Glutamatergic neuron (in vitro differentiated cells): ENCODE results near the gene NDUFB10. TPM values are rescaled to one million over a fixed set of nuclear protein-coding genes. Genes with fewer than 3 reads are reported as not detected.

ENCODE experiments used
- DNase-seq: peaks from one replicate; pipeline ENCODE4 v3.0.0; 2022
- H3K27ac Mint-ChIP-seq: one replicate; pipeline ENCODE4 v1.8.0; 2020; ENCODE audit warnings: mild to moderate bottlenecking, mixed read lengths, inconsistent platforms; ENCODE audit not compliant: unreplicated experiment
- H3K27me3 Mint-ChIP-seq: one replicate; pipeline ENCODE4 v1.8.0; 2020; ENCODE audit warnings: mild to moderate bottlenecking, moderate library complexity, mixed read lengths, inconsistent platforms; ENCODE audit not compliant: unreplicated experiment
- H3K36me3 Mint-ChIP-seq: one replicate; pipeline ENCODE4 v1.8.0; 2020; ENCODE audit warnings: mild to moderate bottlenecking, mixed read lengths, inconsistent platforms; ENCODE audit not compliant: unreplicated experiment
- H3K4me1 Mint-ChIP-seq: one replicate; pipeline ENCODE4 v1.8.0; 2020; ENCODE audit warnings: mild to moderate bottlenecking, low read depth, mixed read lengths, inconsistent platforms; ENCODE audit not compliant: unreplicated experiment
- H3K4me3 Mint-ChIP-seq: one replicate; pipeline ENCODE4 v1.8.0; 2020; ENCODE audit warnings: mild to moderate bottlenecking, mixed read lengths, inconsistent platforms; ENCODE audit not compliant: unreplicated experiment
- H3K9me3 Mint-ChIP-seq: one replicate; pipeline ENCODE4 v1.8.0; 2020; ENCODE audit warnings: mild to moderate bottlenecking, moderate library complexity, mixed read lengths, inconsistent platforms; ENCODE audit not compliant: unreplicated experiment
- total RNA-seq: library from RNA; stranded (reverse); fragmentation: NEBNext Ultra II Directional; extraction: Animal tissue kit (Norgen Biotek cat#: 25700); gene quantifications from one replicate; pipeline ENCODE4 v1.2.1, GENCODE V29; 2021; ENCODE audit not compliant: unreplicated experiment
- TF ChIP-seq, protein P1 (sequence below): fragments of 200-600 bp; sonication (generic); IDR thresholded peaks from one replicate; pipeline ENCODE4 v1.5.0; 2021; ENCODE audit not compliant: partially characterized antibody, unreplicated experiment

Gene NDUFB10
- total RNA-seq, 1 donor from 2014 or later, result 302 TPM

DNA sequence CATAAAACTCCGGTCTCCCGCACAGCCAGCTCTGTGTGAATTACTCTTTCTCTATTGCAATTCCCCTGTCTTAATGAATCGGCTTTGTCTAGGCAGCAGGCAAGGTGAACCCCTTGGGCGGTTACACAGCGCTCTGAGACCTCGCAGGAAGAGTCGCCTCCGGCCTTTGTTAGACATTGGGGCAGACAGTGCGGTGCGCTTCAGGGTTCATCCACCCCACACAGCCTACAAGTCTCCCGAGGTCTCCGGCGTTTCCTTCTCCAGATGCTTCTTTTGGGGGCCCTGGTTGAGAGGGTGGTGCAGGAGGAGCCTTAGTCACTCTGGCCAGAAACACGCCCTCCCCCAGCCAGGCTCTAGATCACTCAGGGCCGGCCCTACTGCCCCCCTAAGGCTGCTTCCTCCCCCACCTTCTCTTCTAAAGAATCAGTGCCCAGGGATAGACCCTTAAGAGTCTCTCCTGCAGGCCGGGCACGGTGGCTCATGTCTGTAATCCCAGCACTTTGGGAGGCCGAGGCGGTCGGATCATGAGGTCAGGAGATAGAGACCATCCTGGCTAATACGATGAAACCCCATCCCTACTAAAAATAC is 14.6 kb upstream of the NDUFB10 start:
- TF ChIP-seq, protein P1, sequence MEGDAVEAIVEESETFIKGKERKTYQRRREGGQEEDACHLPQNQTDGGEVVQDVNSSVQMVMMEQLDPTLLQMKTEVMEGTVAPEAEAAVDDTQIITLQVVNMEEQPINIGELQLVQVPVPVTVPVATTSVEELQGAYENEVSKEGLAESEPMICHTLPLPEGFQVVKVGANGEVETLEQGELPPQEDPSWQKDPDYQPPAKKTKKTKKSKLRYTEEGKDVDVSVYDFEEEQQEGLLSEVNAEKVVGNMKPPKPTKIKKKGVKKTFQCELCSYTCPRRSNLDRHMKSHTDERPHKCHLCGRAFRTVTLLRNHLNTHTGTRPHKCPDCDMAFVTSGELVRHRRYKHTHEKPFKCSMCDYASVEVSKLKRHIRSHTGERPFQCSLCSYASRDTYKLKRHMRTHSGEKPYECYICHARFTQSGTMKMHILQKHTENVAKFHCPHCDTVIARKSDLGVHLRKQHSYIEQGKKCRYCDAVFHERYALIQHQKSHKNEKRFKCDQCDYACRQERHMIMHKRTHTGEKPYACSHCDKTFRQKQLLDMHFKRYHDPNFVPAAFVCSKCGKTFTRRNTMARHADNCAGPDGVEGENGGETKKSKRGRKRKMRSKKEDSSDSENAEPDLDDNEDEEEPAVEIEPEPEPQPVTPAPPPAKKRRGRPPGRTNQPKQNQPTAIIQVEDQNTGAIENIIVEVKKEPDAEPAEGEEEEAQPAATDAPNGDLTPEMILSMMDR, result no peak
- Mint-ChIP-seq H3K4me3 (no peak overlapping the region), H3K36me3 (no peaks in the 10 kb centered on the region), H3K27me3 (peaks cover 4% of the 10 kb centered on the region), H3K9me3 (peaks cover 3% of the 10 kb centered on the region), H3K27ac (no peak overlapping the region), H3K4me1 (peaks cover 10% of the 10 kb centered on the region)
- DNase-seq, result no peak

DNA sequence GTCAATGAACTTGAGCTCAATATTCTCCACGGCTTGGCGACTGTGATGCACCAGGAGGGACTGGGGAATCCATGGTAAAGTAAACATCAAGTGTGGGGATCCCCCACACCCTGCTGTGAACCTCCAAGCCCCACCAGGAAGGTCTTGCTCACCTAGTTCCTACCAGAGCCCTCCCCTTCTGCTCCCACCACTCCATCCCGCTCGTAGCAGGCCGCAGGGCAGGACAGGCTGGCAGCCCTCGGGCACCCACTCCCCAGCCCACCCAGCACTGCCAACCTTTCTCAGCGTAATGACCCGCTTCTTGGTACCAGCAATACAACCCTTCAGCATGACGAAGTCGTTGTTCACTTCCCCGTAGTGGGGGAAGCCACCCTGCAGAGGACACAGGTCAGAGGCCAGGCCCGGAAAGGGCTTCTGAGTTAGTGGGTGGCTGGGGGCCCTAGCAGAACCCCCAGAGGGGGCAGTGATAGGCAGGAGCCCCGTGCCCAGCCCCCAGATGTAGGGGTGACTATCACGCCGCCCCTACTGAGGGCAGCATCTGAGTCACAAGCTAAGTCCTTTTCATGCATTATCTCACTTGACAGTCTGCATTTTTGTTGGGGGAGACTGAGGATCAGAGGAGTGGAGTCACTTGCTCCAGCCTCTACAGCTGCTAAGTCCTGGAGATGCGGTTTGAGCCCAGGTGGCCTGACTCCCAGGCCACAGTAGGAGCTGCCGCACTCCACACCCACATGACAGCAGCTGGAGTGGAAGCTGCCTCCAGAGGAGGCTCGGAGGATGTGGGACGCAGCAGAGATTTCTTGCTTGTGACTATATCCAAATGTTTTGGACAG is 13.6 kb upstream of the NDUFB10 start:
- H3K4me1 Mint-ChIP-seq, result peaks cover 10% of the 10 kb centered on the region
- H3K27ac Mint-ChIP-seq, result no peak overlapping the region
- H3K27me3 Mint-ChIP-seq, result peaks cover 4% of the 10 kb centered on the region
- H3K4me3 Mint-ChIP-seq, result no peak overlapping the region
- H3K9me3 Mint-ChIP-seq, result peaks cover 3% of the 10 kb centered on the region
- DNase-seq, result no peak
- H3K36me3 Mint-ChIP-seq, result no peaks in the 10 kb centered on the region
- TF ChIP-seq, protein P1, result no peak

DNA sequence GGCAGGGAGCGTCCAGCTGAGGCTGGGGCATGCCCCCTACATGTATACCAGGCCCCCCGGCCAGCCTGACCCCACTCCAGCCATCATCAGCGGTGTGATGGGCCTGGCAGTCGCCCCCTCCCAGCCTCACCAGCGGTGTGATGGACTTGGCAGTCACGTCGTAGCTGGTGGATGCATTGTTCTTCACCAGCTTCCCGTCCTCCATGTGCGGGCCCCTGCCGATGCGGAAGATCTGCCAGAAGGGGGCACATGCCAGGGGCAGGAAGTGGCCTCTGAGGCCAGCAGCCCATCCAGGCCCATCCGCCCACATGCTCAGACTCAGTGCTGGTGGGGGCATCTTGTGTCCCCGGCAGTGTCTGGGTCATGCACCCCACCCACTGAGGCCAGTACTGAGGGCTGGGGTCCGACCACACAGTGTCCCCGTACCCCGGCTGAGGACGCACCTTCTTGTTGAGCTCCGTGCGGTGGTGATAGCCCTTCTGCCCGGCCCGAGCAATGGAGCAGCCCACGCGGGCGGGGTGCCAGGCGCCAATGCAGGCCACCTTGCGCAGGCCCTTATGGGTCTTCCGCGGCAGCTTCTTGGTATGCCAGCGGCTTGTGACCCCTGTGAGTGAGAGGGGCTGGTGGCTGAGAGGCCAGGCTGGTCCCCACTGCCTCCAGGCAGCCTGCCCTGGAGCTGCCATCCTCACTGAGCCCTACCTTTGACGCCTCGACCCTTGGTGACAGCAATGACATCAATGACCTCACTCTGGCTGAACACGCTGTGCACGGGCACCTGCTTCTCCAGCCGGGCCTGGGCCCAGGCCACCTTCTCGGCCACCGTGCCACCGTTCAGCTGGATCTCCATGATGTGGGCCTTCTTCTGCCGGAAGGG is 12.6 kb upstream of the NDUFB10 start:
- peaks cover 3% of the 10 kb centered on the region for H3K27me3 Mint-ChIP-seq
- peaks cover 4% of the 10 kb centered on the region for H3K4me1 Mint-ChIP-seq
- H3K9me3 Mint-ChIP-seq, result peaks cover 3% of the 10 kb centered on the region
- TF ChIP-seq, protein P1, result no peak
- no peak for DNase-seq
- H3K4me3 Mint-ChIP-seq, result no peak overlapping the region
- no peaks in the 10 kb centered on the region for H3K36me3 Mint-ChIP-seq
- no peak overlapping the region for H3K27ac Mint-ChIP-seq

DNA sequence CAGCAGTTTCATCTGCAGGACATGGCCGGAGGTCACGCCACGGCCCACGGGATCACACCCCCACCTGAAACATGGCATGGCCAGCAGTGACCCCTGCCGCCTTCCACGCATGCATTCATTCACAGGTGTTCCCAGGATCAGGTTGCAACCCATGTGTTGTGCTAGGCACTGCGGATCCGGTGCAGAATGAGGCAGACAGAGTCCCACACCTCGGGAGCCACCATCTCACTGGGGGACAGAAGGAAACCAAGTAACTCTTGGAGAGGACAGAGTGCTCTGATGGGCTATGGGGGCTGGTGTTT is 12.0 kb upstream of the NDUFB10 start:
- Mint-ChIP-seq H3K27me3 (peaks cover 3% of the 10 kb centered on the region), H3K4me3 (no peak overlapping the region), H3K4me1 (peaks cover 2% of the 10 kb centered on the region), H3K36me3 (no peaks in the 10 kb centered on the region), H3K27ac (no peak overlapping the region), H3K9me3 (peaks cover 3% of the 10 kb centered on the region)
- TF ChIP-seq, protein P1, result no peak
- no peak for DNase-seq
